PC-3 (cell line): Measurements from ENCODE around the gene ZC3H12C. TPM values are rescaled to one million over a fixed set of nuclear protein-coding genes. Genes with fewer than 3 reads are reported as not detected.
"Not testable (repeated sequence)": the region's sequence is repeated elsewhere in the genome, so short reads cannot be mapped to it uniquely, and the experiment has no call there.

Experiments
- ATAC-seq: fragments of 200-7000 bp; cut with Tn5 transposase; 2 replicates; pipeline ENCODE4 v1.9.1; 2020; ENCODE audit warnings: mild to moderate bottlenecking, moderate library complexity
- BruUV-seq: library from RNA; stranded (reverse); fragments of 400-500 nt; replicated peaks from 2 replicates; lab custom pipeline; 2021; lab: Mats Ljungman, UMichigan
- CTCF ChIA-PET: fragments of 300-600 bp; sonication (Branson Sonifier 250); formaldehyde crosslinking; loops from one replicate; lab custom pipeline; 2022; ENCODE audit warnings: antibody characterized with exemption; lab: Charles Lee
- POLR2A ChIA-PET: fragments of 300-600 bp; sonication (Branson Sonifier 250); formaldehyde crosslinking; loops from one replicate; lab custom pipeline; 2022; ENCODE audit warnings: antibody characterized with exemption; ENCODE audit not compliant: unreplicated experiment; lab: Charles Lee
- DNase-seq: peaks from one replicate; pipeline ENCODE4 v3.0.0-alpha.2; 2015
- H2AFZ ChIP-seq: fragments of 300-600 bp; sonication (generic); 2 replicates; pipeline ENCODE4 v1.6.0; 2016; ENCODE audit warnings: antibody characterized with exemption, low read length
- H3F3A ChIP-seq: fragments of 300-600 bp; sonication (generic); one replicate; pipeline ENCODE4 v1.6.0; 2017; ENCODE audit warnings: antibody characterized with exemption, low read length, control low read depth, mild to moderate bottlenecking; ENCODE audit not compliant: unreplicated experiment
- H3K27ac ChIP-seq: fragments of 300-600 bp; sonication (generic); 2 replicates; pipeline ENCODE4 v1.5.1; 2016; ENCODE audit warnings: mild to moderate bottlenecking, low read length
- H3K27me3 ChIP-seq: fragments of 300-600 bp; sonication (generic); 2 replicates; pipeline ENCODE4 v1.6.1; 2016; ENCODE audit warnings: low read length, mixed read lengths
- H3K36me3 ChIP-seq: fragments of 300-600 bp; sonication (generic); 2 replicates; pipeline ENCODE4 v1.6.1; 2016; ENCODE audit warnings: low read depth, mixed run types, low read length, mixed read lengths
- H3K4me1 ChIP-seq: fragments of 300-600 bp; sonication (generic); 2 replicates; pipeline ENCODE4 v1.5.1; 2016; ENCODE audit warnings: low read length; ENCODE audit not compliant: insufficient read depth
- H3K4me2 ChIP-seq: fragments of 300-600 bp; sonication (generic); 2 replicates; pipeline ENCODE4 v1.6.0; 2016; ENCODE audit warnings: low read length
- H3K4me3 ChIP-seq: fragments of 300-600 bp; sonication (generic); 2 replicates; pipeline ENCODE4 v1.5.1; 2016; ENCODE audit warnings: mild to moderate bottlenecking, low read length, mixed read lengths
- H3K79me2 ChIP-seq: fragments of 300-600 bp; sonication (generic); 2 replicates; pipeline ENCODE4 v1.6.1; 2017; ENCODE audit warnings: low read length, mixed read lengths
- H3K9ac ChIP-seq: fragments of 300-600 bp; sonication (generic); 2 replicates; pipeline ENCODE4 v1.6.0; 2016; ENCODE audit warnings: mild to moderate bottlenecking, low read length
- H3K9me2 ChIP-seq: fragments of 300-600 bp; sonication (generic); replicated peaks from 2 replicates; pipeline ENCODE4 v1.6.1; 2016; ENCODE audit warnings: mixed run types, low read length, mixed read lengths
- H3K9me3 ChIP-seq: fragments of 300-600 bp; sonication (generic); 2 replicates; pipeline ENCODE4 v1.6.1; 2016; ENCODE audit warnings: low read length, mixed read lengths
- H4K20me1 ChIP-seq: fragments of 300-600 bp; sonication (generic); 2 replicates; pipeline ENCODE4 v1.6.1; 2016; ENCODE audit warnings: low read length, mixed read lengths
- EZH2 ChIP-seq: fragments of 300-600 bp; sonication (generic); IDR thresholded peaks from one replicate; pipeline ENCODE4 v1.6.1; 2017; ENCODE audit warnings: antibody characterized with exemption, mild to moderate bottlenecking, low read length; ENCODE audit not compliant: unreplicated experiment
- EZH2phosphoT487 ChIP-seq: fragments of 300-600 bp; sonication (generic); IDR thresholded peaks from 2 replicates; pipeline ENCODE4 v1.6.1; 2018; ENCODE audit warnings: mild to moderate bottlenecking, antibody characterized with exemption, low read length, borderline replicate concordance
- intact Hi-C: fragments of 100-400 bp; cut with micrococcal nuclease; formaldehyde crosslinking; loops from 2 replicates; pipeline ENCODE4 v1.9.0; 2023
- total RNA-seq: library from RNA; depleted of rRNA; stranded (reverse); fragments of >200 nt; gene quantifications from 2 replicates; pipeline ENCODE4 v1.2.3, GENCODE V29; 2014
- TF ChIP-seq, protein P1 (sequence below): fragments of 300-600 bp; sonication (generic); conservative IDR thresholded peaks from 2 replicates; pipeline ENCODE4 v1.5.1; 2017; ENCODE audit warnings: antibody characterized with exemption, low read depth, mild to moderate bottlenecking, low read length

ZC3H12C gene
- total RNA-seq, 1 experiment from 2014 or later: 30.7 TPM

DNA sequence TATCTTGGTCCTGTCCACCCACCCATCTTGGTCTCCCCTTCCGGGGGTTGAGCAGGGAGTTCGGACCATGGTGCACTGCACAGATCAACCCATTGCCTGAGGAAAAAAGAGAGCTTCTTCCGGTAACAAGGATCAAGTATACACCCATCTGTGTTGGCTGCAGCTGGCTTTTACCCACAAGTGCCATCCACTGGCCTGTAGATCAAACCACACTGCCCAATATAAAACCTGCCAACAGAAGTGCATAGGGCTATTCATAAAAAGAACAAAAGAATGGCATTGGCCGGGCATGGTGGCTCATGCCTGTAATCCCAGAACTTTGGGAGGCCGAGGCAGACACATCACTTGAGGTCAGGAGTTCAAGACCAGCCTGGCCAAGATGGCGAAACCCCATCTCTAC lies 94.5 kb downstream of the ZC3H12C start:
- ChIA-PET POLR2A (no interaction called here), CTCF (no interaction called here)
- no peaks in the 10 kb centered on the region for H3K36me3 ChIP-seq
- ATAC-seq (no peak), DNase-seq (no peak)
- H4K20me1 ChIP-seq: no peaks in the 10 kb centered on the region
- no peak overlapping the region for H3K4me2 ChIP-seq
- H3F3A ChIP-seq: no peaks in the 10 kb centered on the region
- TF ChIP-seq EZH2 (no peak), EZH2phosphoT487 (no peak)
- TF ChIP-seq, protein P1, sequence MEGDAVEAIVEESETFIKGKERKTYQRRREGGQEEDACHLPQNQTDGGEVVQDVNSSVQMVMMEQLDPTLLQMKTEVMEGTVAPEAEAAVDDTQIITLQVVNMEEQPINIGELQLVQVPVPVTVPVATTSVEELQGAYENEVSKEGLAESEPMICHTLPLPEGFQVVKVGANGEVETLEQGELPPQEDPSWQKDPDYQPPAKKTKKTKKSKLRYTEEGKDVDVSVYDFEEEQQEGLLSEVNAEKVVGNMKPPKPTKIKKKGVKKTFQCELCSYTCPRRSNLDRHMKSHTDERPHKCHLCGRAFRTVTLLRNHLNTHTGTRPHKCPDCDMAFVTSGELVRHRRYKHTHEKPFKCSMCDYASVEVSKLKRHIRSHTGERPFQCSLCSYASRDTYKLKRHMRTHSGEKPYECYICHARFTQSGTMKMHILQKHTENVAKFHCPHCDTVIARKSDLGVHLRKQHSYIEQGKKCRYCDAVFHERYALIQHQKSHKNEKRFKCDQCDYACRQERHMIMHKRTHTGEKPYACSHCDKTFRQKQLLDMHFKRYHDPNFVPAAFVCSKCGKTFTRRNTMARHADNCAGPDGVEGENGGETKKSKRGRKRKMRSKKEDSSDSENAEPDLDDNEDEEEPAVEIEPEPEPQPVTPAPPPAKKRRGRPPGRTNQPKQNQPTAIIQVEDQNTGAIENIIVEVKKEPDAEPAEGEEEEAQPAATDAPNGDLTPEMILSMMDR: no peak
- no peaks in the 10 kb centered on the region for H3K79me2 ChIP-seq
- intact Hi-C loops: no loop called here
- no peak overlapping the region for H2AFZ ChIP-seq
- no peaks in the 10 kb centered on the region for H3K9me3 ChIP-seq
- no peak overlapping the region for H3K4me3 ChIP-seq
- H3K27ac ChIP-seq: no peak overlapping the region
- H3K4me1 ChIP-seq: peaks cover 32% of the 10 kb centered on the region
- no TSS peak for BruUV-seq
- no peaks in the 10 kb centered on the region for H3K9me2 ChIP-seq
- no peaks in the 10 kb centered on the region for H3K27me3 ChIP-seq
- no peak overlapping the region for H3K9ac ChIP-seq

DNA sequence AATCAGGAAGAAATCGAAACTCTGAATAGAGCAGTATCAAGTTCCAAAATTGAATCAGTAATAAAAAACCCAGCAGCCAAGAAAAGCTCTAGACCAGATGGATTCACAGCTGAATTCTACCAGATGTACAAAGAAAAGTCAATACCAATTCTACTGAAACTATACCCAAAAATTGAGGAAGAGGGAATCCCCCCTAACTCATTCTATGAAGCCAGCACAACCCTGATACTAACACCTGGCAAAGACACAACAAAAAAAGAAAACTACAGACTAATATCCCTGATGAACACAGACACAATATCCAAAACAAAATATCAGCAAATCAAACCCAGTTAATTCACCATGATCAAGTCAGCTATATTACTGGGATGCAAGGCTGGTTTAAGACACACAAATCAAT lies 97.7 kb downstream of the ZC3H12C start:
- ATAC-seq (no peak), DNase-seq (no peak)
- Histone ChIP-seq H3K9ac (no peak overlapping the region), H3F3A (peaks cover 8% of the 10 kb centered on the region), H3K9me3 (no peaks in the 10 kb centered on the region), H2AFZ (no peak overlapping the region), H3K4me1 (peaks cover 25% of the 10 kb centered on the region), H3K9me2 (no peaks in the 10 kb centered on the region), H3K79me2 (no peaks in the 10 kb centered on the region), H4K20me1 (no peaks in the 10 kb centered on the region), H3K36me3 (no peaks in the 10 kb centered on the region), H3K27me3 (no peaks in the 10 kb centered on the region), H3K27ac (no peak overlapping the region), H3K4me2 (no peak overlapping the region), H3K4me3 (no peak overlapping the region)
- intact Hi-C loops: no loop called here
- no TSS peak for BruUV-seq
- ChIA-PET POLR2A (interaction anchor here (0.5 kb wide), 1 partner anchor 251 kb away, joined by 5 read pairs; no protein-coding TSS in a partner anchor), CTCF (no interaction called here)
- TF ChIP-seq EZH2: no peak
- TF ChIP-seq EZH2phosphoT487: no peak

GRCh38 chr11:110192604-110193282 lies 99.6 kb downstream of the ZC3H12C start:
- H4K20me1 ChIP-seq, H3K4me2 ChIP-seq, H3F3A ChIP-seq, DNase-seq, H3K27me3 ChIP-seq, H3K9ac ChIP-seq, POLR2A ChIA-PET, ATAC-seq, H3K4me3 ChIP-seq, H3K79me2 ChIP-seq, H2AFZ ChIP-seq, intact Hi-C loops, H3K9me2 ChIP-seq, H3K27ac ChIP-seq, BruUV-seq, CTCF ChIA-PET, H3K36me3 ChIP-seq, H3K9me3 ChIP-seq: not testable (repeated sequence)
- peaks cover 41% of the 10 kb centered on the region for H3K4me1 ChIP-seq

GRCh38 chr11:110194211-110194766 lies 101.1 kb downstream of the ZC3H12C start:
- H3K36me3 ChIP-seq, H4K20me1 ChIP-seq, H3K4me3 ChIP-seq, H3K9me3 ChIP-seq, CTCF ChIA-PET, H3K79me2 ChIP-seq, POLR2A ChIA-PET, H3F3A ChIP-seq, H2AFZ ChIP-seq, H3K27me3 ChIP-seq, BruUV-seq, H3K9me2 ChIP-seq, intact Hi-C loops: not testable (repeated sequence)
- Histone ChIP-seq H3K4me1 (peaks cover 57% of the 10 kb centered on the region), H3K4me2 (peak overlapping the region; percentile 51; the same call in 1 of the 2 replicates), H3K9ac (peak overlapping the region; percentile 65), H3K27ac (peak overlapping the region; percentile 92)
- DNase-seq (peak; percentile 79), ATAC-seq (peak; percentile 38)
